ENCODE data around the gene DYSF.

DYSF gene

DNA sequence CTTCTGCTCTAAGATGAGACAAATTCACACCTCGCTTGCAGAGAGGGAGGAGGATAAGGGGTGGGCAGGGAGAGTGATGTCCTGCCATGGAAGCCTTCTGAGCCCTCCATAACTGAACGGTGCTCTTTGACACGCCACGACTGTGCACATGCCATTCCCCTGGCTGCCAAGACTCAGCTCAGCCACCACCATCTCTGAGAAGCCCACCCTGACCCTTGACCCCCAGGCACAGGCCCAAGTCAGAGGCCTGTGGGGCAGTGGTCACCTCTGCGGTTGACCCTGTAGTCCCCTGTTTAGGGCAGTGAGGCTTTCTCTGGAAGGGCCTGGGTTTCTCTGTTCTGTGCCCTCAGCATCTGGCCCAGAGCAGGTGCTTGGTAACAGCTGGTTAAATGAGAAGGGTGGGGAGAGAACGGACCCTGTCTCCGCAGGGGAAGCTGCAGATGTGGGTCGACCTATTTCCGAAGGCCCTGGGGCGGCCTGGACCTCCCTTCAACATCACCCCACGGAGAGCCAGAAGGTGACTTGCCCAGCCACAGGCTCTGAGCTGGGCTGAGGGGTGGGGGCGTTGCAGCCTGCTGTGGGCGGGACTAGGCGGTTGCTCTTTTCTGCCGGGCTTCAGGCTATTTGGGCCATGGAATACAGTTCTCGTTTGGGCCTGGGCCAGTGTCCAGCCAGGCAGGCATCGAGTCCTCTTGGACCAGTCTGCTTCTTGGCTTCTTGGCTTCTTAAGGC, 215.1 kb downstream of the DYSF start:
- Histone ChIP-seq H3K36me3 (replicated peaks; ENCODE audit: low read depth, low read length) (no peaks in the 10 kb centered on the region), H3K27me3 (ENCODE audit: low read depth, low read length) (no peaks in the 10 kb centered on the region), H2AFZ (ENCODE audit: low read depth, low read length) (no peak overlapping the region), H3K4me2 (ENCODE audit: low read length) (no peak overlapping the region), H3K4me1 (ENCODE audit: low read length) (no peaks in the 10 kb centered on the region), H3K27ac (ENCODE audit: low read length) (no peak overlapping the region), H3K9ac (ENCODE audit: low read length) (no peak overlapping the region), H3K9me3 (ENCODE audit: insufficient read depth, low read length) (no peaks in the 10 kb centered on the region), H3K4me3 (ENCODE audit: low read length) (no peak overlapping the region), H4K20me1 (ENCODE audit: insufficient read depth, low read length) (no peaks in the 10 kb centered on the region), H3K79me2 (ENCODE audit: low read length) (no peaks in the 10 kb centered on the region)
- TF ChIP-seq EZH2phosphoT487 (IDR thresholded peaks at IDR 0.05; ENCODE audit: low read depth), result no peak
- TF ChIP-seq, protein P1, sequence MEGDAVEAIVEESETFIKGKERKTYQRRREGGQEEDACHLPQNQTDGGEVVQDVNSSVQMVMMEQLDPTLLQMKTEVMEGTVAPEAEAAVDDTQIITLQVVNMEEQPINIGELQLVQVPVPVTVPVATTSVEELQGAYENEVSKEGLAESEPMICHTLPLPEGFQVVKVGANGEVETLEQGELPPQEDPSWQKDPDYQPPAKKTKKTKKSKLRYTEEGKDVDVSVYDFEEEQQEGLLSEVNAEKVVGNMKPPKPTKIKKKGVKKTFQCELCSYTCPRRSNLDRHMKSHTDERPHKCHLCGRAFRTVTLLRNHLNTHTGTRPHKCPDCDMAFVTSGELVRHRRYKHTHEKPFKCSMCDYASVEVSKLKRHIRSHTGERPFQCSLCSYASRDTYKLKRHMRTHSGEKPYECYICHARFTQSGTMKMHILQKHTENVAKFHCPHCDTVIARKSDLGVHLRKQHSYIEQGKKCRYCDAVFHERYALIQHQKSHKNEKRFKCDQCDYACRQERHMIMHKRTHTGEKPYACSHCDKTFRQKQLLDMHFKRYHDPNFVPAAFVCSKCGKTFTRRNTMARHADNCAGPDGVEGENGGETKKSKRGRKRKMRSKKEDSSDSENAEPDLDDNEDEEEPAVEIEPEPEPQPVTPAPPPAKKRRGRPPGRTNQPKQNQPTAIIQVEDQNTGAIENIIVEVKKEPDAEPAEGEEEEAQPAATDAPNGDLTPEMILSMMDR (IDR thresholded peaks at IDR 0.05; ENCODE audit: low read depth, low read length), result no peak

DNA sequence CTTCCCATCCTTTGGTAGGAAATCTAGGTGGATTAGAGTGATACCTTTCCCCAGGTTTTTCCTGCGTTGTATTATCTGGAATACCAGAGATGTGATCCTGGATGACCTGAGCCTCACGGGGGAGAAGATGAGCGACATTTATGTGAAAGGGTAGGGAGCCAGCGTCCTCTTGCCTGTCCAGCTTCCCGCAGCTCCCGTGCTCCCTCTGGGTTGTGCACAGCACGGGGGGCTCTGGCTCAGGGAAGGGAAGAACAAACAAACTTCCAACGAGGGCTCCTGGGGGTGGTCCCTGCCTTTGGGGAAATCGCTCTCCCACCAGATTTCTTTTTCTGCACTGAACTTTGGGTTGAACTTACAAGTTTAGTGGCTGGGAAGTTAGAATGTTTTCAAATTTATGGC, 215.7 kb downstream of the DYSF start:
- H4K20me1 ChIP-seq (ENCODE audit: insufficient read depth, low read length), result no peaks in the 10 kb centered on the region
- no peak overlapping the region for H3K4me2 ChIP-seq (ENCODE audit: low read length)
- TF ChIP-seq, protein P1 (IDR thresholded peaks at IDR 0.05; ENCODE audit: low read depth, low read length), result no peak
- TF ChIP-seq EZH2phosphoT487 (IDR thresholded peaks at IDR 0.05; ENCODE audit: low read depth), result no peak
- no peaks in the 10 kb centered on the region for H3K79me2 ChIP-seq (ENCODE audit: low read length)
- H2AFZ ChIP-seq (ENCODE audit: low read depth, low read length), result no peak overlapping the region
- H3K4me1 ChIP-seq (ENCODE audit: low read length), result no peaks in the 10 kb centered on the region
- no peaks in the 10 kb centered on the region for H3K27me3 ChIP-seq (ENCODE audit: low read depth, low read length)
- H3K36me3 ChIP-seq (replicated peaks; ENCODE audit: low read depth, low read length), result no peaks in the 10 kb centered on the region
- H3K27ac ChIP-seq (ENCODE audit: low read length), result no peak overlapping the region
- no peak overlapping the region for H3K9ac ChIP-seq (ENCODE audit: low read length)
- H3K4me3 ChIP-seq (ENCODE audit: low read length), result no peak overlapping the region
- H3K9me3 ChIP-seq (ENCODE audit: insufficient read depth, low read length), result no peaks in the 10 kb centered on the region

DNA sequence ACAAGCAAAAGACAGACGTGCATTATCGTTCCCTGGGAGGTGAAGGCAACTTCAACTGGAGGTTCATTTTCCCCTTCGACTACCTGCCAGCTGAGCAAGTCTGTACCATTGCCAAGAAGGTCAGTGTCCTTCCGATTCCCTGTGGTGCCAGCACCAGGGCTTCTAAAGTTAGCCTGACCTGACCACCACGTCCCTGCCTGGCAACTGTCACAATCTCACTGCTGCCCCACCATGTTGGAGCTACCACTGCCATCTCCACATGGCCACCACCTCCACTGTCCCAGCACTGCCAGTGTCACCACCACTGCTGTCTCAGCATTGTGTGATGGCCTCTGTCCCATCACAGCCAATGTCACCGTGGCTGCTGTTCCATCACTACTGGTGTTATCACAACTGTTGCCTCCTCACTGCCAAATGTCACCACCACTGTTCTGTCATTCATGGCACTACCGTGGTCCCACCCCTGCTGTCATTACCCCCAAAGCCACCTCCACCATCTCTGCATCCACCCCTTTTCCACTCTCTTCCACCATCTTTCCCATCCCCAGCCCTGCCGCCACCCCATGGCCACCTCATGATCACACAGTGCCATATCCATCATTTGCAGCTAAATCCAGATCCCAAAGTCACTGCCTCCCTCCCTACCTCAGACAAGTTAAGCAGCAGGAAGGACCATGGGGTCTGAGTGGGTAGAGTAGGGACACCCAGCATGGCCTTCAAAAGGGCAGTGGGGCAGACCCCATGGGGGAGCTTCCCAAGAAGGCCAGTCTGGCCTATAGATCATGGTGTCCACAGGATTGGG, 216.5 kb downstream of the DYSF start:
- no peak for TF ChIP-seq EZH2phosphoT487 (IDR thresholded peaks at IDR 0.05; ENCODE audit: low read depth)
- TF ChIP-seq, protein P1 (IDR thresholded peaks at IDR 0.05; ENCODE audit: low read depth, low read length), result no peak
- no peak overlapping the region for H3K4me2 ChIP-seq (ENCODE audit: low read length)
- no peaks in the 10 kb centered on the region for H3K36me3 ChIP-seq (replicated peaks; ENCODE audit: low read depth, low read length)

DNA sequence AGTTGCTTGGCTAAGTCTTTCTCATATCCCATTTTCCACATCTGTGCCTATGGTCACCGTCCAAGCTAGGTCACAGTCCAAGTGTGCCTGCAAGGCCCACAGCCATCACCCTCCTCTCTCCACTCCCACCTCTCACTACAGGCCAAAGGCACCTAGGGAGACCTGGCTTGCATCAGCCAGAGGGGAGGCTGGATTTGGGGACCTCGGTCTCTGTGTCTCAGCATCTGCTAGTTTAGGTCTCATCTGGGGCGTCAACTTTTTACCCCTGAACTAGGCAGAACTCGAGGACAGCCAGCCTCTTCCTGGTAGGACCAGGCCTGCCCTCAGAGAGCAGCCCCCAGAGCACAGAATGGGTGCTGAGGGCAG, 217.1 kb downstream of the DYSF start:
- no peaks in the 10 kb centered on the region for H3K36me3 ChIP-seq (replicated peaks; ENCODE audit: low read depth, low read length)
- TF ChIP-seq EZH2phosphoT487 (IDR thresholded peaks at IDR 0.05; ENCODE audit: low read depth), result no peak
- TF ChIP-seq, protein P1 (IDR thresholded peaks at IDR 0.05; ENCODE audit: low read depth, low read length), result no peak
- no peak overlapping the region for H3K4me2 ChIP-seq (ENCODE audit: low read length)
- no peak overlapping the region for H3K4me3 ChIP-seq (ENCODE audit: low read length)
- H3K27ac ChIP-seq (ENCODE audit: low read length), result no peak overlapping the region
- no peaks in the 10 kb centered on the region for H3K9me3 ChIP-seq (ENCODE audit: insufficient read depth, low read length)
- H3K4me1 ChIP-seq (ENCODE audit: low read length), result no peaks in the 10 kb centered on the region
- H2AFZ ChIP-seq (ENCODE audit: low read depth, low read length), result no peak overlapping the region
- no peaks in the 10 kb centered on the region for H4K20me1 ChIP-seq (ENCODE audit: insufficient read depth, low read length)
- no peaks in the 10 kb centered on the region for H3K79me2 ChIP-seq (ENCODE audit: low read length)
- no peak overlapping the region for H3K9ac ChIP-seq (ENCODE audit: low read length)
- no peaks in the 10 kb centered on the region for H3K27me3 ChIP-seq (ENCODE audit: low read depth, low read length)

More for the DNA sequence above, 216.5 kb downstream of the DYSF start:
- H3K9me3 ChIP-seq (ENCODE audit: insufficient read depth, low read length), result no peaks in the 10 kb centered on the region
- H3K4me3 ChIP-seq (ENCODE audit: low read length), result no peak overlapping the region
- no peaks in the 10 kb centered on the region for H3K27me3 ChIP-seq (ENCODE audit: low read depth, low read length)
- no peaks in the 10 kb centered on the region for H3K4me1 ChIP-seq (ENCODE audit: low read length)
- no peaks in the 10 kb centered on the region for H4K20me1 ChIP-seq (ENCODE audit: insufficient read depth, low read length)
- no peak overlapping the region for H2AFZ ChIP-seq (ENCODE audit: low read depth, low read length)
- no peak overlapping the region for H3K27ac ChIP-seq (ENCODE audit: low read length)
- no peak overlapping the region for H3K9ac ChIP-seq (ENCODE audit: low read length)
- H3K79me2 ChIP-seq (ENCODE audit: low read length), result no peaks in the 10 kb centered on the region
